Neural cell (in vitro differentiated cells): ENCODE data around the gene PCSK4.

ENCODE experiments used
- POLR2AphosphoS5 ChIP-seq: IDR thresholded peaks from 2 replicates; pipeline ENCODE4 v1.6.1; 2012
- RAD21 ChIP-seq: fragments of 450-650 bp; conservative IDR thresholded peaks from 2 replicates; pipeline ENCODE4 v1.6.1; 2014; ENCODE audit warnings: antibody characterized with exemption, mild to moderate bottlenecking, moderate library complexity
- TF ChIP-seq, protein P1 (sequence below): fragments of 450-650 bp; IDR thresholded peaks from 2 replicates; pipeline ENCODE4 v1.5.1; 2014; ENCODE audit warnings: antibody characterized with exemption, mild to moderate bottlenecking, moderate library complexity; ENCODE audit not compliant: poor library complexity, severe bottlenecking
- TF ChIP-seq, protein P2 (sequence below): IDR thresholded peaks from 2 replicates; pipeline ENCODE4 v1.6.1; 2012; ENCODE audit warnings: borderline replicate concordance

DNA sequence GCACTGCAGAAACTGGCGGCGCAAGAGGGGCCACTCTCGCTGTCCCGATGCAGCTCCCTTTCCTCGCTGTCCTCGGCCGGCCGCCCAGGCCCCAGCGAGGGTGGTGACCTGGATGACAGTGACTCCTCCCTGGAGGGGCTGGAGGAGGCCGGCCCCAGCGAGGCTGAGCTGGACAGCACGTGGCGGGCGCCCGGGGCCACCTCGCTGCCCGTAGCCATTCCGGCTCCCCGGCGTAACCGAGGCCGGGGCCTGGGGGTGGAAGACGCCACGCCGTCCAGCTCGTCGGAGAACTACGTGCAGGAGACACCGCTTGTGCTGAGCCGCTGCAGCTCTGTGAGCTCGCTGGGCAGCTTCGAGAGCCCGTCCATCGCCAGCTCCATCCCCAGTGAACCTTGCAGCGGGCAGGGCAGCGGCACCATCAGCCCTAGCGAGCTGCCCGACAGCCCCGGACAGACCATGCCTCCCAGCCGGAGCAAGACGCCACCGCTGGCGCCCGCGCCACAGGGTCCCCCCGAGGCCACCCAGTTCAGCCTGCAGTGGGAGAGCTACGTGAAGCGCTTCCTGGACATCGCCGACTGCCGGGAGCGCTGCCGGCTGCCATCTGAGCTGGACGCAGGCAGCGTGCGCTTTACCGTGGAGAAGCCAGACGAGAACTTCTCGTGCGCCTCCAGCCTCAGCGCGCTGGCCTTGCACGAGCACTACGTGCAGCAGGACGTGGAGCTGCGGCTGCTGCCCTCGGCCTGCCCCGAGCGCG lies 23.5 kb downstream of the PCSK4 start:
- TF ChIP-seq, protein P1, sequence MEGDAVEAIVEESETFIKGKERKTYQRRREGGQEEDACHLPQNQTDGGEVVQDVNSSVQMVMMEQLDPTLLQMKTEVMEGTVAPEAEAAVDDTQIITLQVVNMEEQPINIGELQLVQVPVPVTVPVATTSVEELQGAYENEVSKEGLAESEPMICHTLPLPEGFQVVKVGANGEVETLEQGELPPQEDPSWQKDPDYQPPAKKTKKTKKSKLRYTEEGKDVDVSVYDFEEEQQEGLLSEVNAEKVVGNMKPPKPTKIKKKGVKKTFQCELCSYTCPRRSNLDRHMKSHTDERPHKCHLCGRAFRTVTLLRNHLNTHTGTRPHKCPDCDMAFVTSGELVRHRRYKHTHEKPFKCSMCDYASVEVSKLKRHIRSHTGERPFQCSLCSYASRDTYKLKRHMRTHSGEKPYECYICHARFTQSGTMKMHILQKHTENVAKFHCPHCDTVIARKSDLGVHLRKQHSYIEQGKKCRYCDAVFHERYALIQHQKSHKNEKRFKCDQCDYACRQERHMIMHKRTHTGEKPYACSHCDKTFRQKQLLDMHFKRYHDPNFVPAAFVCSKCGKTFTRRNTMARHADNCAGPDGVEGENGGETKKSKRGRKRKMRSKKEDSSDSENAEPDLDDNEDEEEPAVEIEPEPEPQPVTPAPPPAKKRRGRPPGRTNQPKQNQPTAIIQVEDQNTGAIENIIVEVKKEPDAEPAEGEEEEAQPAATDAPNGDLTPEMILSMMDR: no peak
- TF ChIP-seq, protein P2, sequence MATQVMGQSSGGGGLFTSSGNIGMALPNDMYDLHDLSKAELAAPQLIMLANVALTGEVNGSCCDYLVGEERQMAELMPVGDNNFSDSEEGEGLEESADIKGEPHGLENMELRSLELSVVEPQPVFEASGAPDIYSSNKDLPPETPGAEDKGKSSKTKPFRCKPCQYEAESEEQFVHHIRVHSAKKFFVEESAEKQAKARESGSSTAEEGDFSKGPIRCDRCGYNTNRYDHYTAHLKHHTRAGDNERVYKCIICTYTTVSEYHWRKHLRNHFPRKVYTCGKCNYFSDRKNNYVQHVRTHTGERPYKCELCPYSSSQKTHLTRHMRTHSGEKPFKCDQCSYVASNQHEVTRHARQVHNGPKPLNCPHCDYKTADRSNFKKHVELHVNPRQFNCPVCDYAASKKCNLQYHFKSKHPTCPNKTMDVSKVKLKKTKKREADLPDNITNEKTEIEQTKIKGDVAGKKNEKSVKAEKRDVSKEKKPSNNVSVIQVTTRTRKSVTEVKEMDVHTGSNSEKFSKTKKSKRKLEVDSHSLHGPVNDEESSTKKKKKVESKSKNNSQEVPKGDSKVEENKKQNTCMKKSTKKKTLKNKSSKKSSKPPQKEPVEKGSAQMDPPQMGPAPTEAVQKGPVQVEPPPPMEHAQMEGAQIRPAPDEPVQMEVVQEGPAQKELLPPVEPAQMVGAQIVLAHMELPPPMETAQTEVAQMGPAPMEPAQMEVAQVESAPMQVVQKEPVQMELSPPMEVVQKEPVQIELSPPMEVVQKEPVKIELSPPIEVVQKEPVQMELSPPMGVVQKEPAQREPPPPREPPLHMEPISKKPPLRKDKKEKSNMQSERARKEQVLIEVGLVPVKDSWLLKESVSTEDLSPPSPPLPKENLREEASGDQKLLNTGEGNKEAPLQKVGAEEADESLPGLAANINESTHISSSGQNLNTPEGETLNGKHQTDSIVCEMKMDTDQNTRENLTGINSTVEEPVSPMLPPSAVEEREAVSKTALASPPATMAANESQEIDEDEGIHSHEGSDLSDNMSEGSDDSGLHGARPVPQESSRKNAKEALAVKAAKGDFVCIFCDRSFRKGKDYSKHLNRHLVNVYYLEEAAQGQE: no peak
- TF ChIP-seq POLR2AphosphoS5 (peak; percentile 8), RAD21 (no peak)
